GM21528 (cell line): ENCODE data around the gene SLC7A8.

Experiments used
- ATAC-seq: cut with Tn5 transposase; IDR thresholded peaks from one replicate; pipeline ENCODE4 v1.9.1; 2021; ENCODE audit warnings: mild to moderate bottlenecking, moderate library complexity; ENCODE audit not compliant: unreplicated experiment, low FRiP score

SLC7A8 gene

DNA sequence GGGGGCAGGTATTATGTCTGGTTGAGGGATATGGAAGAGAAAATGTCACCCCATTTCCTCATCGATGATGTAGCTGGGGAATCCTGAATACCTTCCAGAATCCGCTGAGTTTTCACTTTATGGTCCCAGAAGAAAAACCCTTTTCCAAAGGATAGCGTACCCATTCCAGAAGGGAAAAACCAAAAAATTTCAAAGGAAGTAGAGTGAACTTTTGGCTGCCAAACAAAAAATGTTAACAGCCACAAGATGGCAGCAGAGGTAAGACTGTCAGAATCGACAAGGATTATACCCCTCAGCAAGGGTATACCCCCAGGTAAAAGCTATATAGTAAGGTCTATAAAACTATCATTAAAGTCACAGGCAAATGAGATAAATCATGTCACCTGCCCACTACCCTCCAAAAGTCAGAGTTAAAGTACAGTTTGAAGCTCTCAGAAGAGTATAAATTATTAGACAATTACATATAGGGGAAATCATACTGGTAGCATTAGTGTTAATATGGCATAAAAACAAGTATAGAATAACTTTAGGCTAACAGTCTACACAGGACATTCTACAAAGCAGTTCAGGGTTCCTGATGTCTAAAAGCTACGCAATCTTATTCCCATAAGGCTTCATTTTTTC lies 106.6 kb downstream of the SLC7A8 start:
- ATAC-seq: no peak
